IMR-90 (cell line): ENCODE data around the gene HSPD1.

Experiments used
- BHLHE40 ChIP-seq: fragments of 150-350 bp; IDR thresholded peaks from 2 replicates; pipeline ENCODE4 v1.6.1; 2016; ENCODE audit warnings: mild to moderate bottlenecking, low read depth, low read length
- CEBPB ChIP-seq: IDR thresholded peaks from 2 replicates; pipeline ENCODE4 v1.6.1; 2012; ENCODE audit warnings: low read depth, low read length, improper control_type of control experiment
- POLR2A ChIP-seq: IDR thresholded peaks from 2 replicates; pipeline ENCODE4 v1.6.1; 2012; ENCODE audit warnings: mild to moderate bottlenecking, low read depth, low read length
- RAD21 ChIP-seq: IDR thresholded peaks from 2 replicates; pipeline ENCODE4 v1.6.1; 2012; ENCODE audit warnings: low read length, improper control_type of control experiment
- RFX5 ChIP-seq: IDR thresholded peaks from 2 replicates; pipeline ENCODE4 v1.8.0; 2012; ENCODE audit warnings: low read depth, mild to moderate bottlenecking, low read length, moderate library complexity
- TF ChIP-seq, protein P1 (sequence below): conservative IDR thresholded peaks from 2 replicates; pipeline ENCODE4 v1.5.1; 2012; ENCODE audit warnings: mild to moderate bottlenecking, low read depth, low read length, improper control_type of control experiment

DNA sequence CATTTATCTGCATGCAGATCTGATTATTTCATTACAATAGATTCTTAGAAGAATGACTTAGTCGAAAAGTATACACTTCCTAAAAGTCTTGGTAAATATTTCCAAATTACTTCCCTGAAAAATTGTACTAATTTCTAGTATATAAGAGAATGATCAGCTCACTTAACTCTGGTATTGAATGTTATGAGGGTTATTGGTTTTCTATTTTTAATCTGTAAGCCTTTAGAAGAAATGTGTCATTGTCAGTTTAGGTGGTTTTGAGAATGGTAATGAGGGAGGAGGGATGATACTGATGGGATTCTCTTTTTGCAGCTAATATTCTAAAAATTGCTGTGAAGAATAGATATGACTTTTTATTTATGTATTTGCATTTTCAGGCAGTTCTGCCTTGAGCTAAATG is 40.1 kb upstream of the HSPD1 start:
- no peak for TF ChIP-seq POLR2A
- TF ChIP-seq, protein P1, sequence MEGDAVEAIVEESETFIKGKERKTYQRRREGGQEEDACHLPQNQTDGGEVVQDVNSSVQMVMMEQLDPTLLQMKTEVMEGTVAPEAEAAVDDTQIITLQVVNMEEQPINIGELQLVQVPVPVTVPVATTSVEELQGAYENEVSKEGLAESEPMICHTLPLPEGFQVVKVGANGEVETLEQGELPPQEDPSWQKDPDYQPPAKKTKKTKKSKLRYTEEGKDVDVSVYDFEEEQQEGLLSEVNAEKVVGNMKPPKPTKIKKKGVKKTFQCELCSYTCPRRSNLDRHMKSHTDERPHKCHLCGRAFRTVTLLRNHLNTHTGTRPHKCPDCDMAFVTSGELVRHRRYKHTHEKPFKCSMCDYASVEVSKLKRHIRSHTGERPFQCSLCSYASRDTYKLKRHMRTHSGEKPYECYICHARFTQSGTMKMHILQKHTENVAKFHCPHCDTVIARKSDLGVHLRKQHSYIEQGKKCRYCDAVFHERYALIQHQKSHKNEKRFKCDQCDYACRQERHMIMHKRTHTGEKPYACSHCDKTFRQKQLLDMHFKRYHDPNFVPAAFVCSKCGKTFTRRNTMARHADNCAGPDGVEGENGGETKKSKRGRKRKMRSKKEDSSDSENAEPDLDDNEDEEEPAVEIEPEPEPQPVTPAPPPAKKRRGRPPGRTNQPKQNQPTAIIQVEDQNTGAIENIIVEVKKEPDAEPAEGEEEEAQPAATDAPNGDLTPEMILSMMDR: no peak
- TF ChIP-seq RAD21: no peak
- no peak for TF ChIP-seq CEBPB
- no peak for TF ChIP-seq BHLHE40
- TF ChIP-seq RFX5: no peak
